Measurements from ENCODE around the gene PLCB1. TPM values are rescaled to one million over a fixed set of nuclear protein-coding genes. Genes with fewer than 3 reads are reported as not detected.

PLCB1 gene
- total RNA-seq, 1 experiment from 2014 or later: 11.3 TPM

- Mint-ChIP-seq H3K36me3 (peaks cover 7% of the 10 kb centered on the region; the same call in 1 of the 2 replicates), H3K4me1 (peaks cover 10% of the 10 kb centered on the region), H3K27ac (no peak overlapping the region), H3K9me3 (peaks cover 11% of the 10 kb centered on the region), H3K4me3 (no peak overlapping the region), H3K27me3 (ENCODE audit: low read depth) (no peaks in the 10 kb centered on the region)
- TF ChIP-seq SMAD3 (CRISPR knock-in tag; IDR thresholded peaks at IDR 0.05; ENCODE audit: borderline replicate concordance) (no peak), CTCF (IDR thresholded peaks at IDR 0.05) (no peak), SP1 (CRISPR knock-in tag; conservative IDR thresholded peaks at IDR 0.05) (no peak), ZNF416 (CRISPR knock-in tag; IDR thresholded peaks at IDR 0.05) (no peak), ATF3 (CRISPR knock-in tag; conservative IDR thresholded peaks at IDR 0.05) (no peak), EMX1 (CRISPR knock-in tag; IDR thresholded peaks at IDR 0.05) (no peak), TCF7 (CRISPR knock-in tag; IDR thresholded peaks at IDR 0.05; ENCODE audit: low read depth) (no peak), TP53 (CRISPR knock-in tag; IDR thresholded peaks at IDR 0.05) (no peak)
- ChIA-PET POLR2A (no interaction called here), CTCF (no interaction called here)
- no peak for DNase-seq (ENCODE audit: low spot score)
- no peak for ATAC-seq
These were observed 383.9 kb downstream of the PLCB1 start for GRCh38 chr20:8515810-8516435.

- H3K4me3 Mint-ChIP-seq: no peak overlapping the region
- POLR2A ChIA-PET: no interaction called here
- peaks cover 23% of the 10 kb centered on the region for H3K4me1 Mint-ChIP-seq
- DNase-seq (ENCODE audit: low spot score): peak; percentile 24
- no peak for TF ChIP-seq ZNF396 (CRISPR knock-in tag; IDR thresholded peaks at IDR 0.05; ENCODE audit: borderline replicate concordance)
- TF ChIP-seq ZNF671 (CRISPR knock-in tag; IDR thresholded peaks at IDR 0.05): no peak
- no peak for TF ChIP-seq E2F5 (CRISPR knock-in tag; IDR thresholded peaks at IDR 0.05)
- no peak for TF ChIP-seq ZBTB21 (CRISPR knock-in tag; IDR thresholded peaks at IDR 0.05; ENCODE audit: borderline replicate concordance)
- no peak for TF ChIP-seq ZNF423 (CRISPR knock-in tag; IDR thresholded peaks at IDR 0.05)
- TF ChIP-seq MXD4 (CRISPR knock-in tag; IDR thresholded peaks at IDR 0.05; ENCODE audit: borderline replicate concordance): no peak
- no peak for TF ChIP-seq ZBTB43 (CRISPR knock-in tag; IDR thresholded peaks at IDR 0.05)
- H3K27me3 Mint-ChIP-seq (ENCODE audit: low read depth): no peaks in the 10 kb centered on the region
- peak; percentile 60 for ATAC-seq
- CTCF ChIA-PET: no interaction called here
- peaks cover 7% of the 10 kb centered on the region; the same call in 1 of the 2 replicates for H3K36me3 Mint-ChIP-seq
- H3K9me3 Mint-ChIP-seq: peaks cover 11% of the 10 kb centered on the region
- no peak overlapping the region; the same call in 1 of the 2 replicates for H3K27ac Mint-ChIP-seq
These were observed 386.8 kb downstream of the PLCB1 start for GRCh38 chr20:8518878-8519277.

- Mint-ChIP-seq H3K4me1 (peaks cover 30% of the 10 kb centered on the region), H3K27ac (no peak overlapping the region), H3K4me3 (no peak overlapping the region), H3K36me3 (peaks cover 7% of the 10 kb centered on the region; the same call in 1 of the 2 replicates), H3K27me3 (ENCODE audit: low read depth) (no peaks in the 10 kb centered on the region), H3K9me3 (peaks cover 11% of the 10 kb centered on the region)
- DNase-seq (ENCODE audit: low spot score): no peak
- ATAC-seq: no peak
- CTCF ChIA-PET: no interaction called here
- POLR2A ChIA-PET: no interaction called here
- TF ChIP-seq USF1 (CRISPR knock-in tag; IDR thresholded peaks at IDR 0.05) (no peak), FOXJ3 (CRISPR knock-in tag; IDR thresholded peaks at IDR 0.05; ENCODE audit: borderline replicate concordance) (no peak), TEAD1 (CRISPR knock-in tag; IDR thresholded peaks at IDR 0.05) (no peak), PREB (CRISPR knock-in tag; IDR thresholded peaks at IDR 0.05; ENCODE audit: borderline replicate concordance) (no peak), NR1H2 (CRISPR knock-in tag; IDR thresholded peaks at IDR 0.05) (no peak), ZNF396 (CRISPR knock-in tag; IDR thresholded peaks at IDR 0.05; ENCODE audit: borderline replicate concordance) (no peak), FOXP4 (CRISPR knock-in tag; IDR thresholded peaks at IDR 0.05) (no peak), ZMAT4 (CRISPR knock-in tag; IDR thresholded peaks at IDR 0.05) (no peak), RORB (CRISPR knock-in tag; IDR thresholded peaks at IDR 0.05) (no peak)
These were observed 387.8 kb downstream of the PLCB1 start for GRCh38 chr20:8519887-8520286.

Measured in WTC11 (cell line).